ENCODE data around the gene CACNG5.

DNA sequence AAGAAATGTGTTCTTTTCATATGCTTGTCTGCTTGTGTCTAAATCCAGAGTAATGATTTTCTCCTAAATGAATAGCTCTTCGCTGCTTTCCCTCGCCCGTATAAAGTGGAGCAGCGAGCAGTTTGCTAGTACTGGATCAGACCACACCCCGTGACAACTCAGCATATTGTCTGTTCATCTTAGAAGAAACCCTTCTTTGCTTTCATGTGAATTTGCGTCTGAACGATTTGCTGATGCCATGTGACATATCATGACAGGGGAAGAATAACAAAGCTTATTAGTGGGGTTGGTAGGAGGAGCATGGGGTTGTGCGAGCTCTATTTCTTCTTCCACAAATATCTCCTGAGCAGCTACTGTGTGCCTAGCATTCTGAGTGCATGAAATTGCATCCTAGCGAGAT lies 85.5 kb downstream of the CACNG5 start:
- TF ChIP-seq, protein P1, sequence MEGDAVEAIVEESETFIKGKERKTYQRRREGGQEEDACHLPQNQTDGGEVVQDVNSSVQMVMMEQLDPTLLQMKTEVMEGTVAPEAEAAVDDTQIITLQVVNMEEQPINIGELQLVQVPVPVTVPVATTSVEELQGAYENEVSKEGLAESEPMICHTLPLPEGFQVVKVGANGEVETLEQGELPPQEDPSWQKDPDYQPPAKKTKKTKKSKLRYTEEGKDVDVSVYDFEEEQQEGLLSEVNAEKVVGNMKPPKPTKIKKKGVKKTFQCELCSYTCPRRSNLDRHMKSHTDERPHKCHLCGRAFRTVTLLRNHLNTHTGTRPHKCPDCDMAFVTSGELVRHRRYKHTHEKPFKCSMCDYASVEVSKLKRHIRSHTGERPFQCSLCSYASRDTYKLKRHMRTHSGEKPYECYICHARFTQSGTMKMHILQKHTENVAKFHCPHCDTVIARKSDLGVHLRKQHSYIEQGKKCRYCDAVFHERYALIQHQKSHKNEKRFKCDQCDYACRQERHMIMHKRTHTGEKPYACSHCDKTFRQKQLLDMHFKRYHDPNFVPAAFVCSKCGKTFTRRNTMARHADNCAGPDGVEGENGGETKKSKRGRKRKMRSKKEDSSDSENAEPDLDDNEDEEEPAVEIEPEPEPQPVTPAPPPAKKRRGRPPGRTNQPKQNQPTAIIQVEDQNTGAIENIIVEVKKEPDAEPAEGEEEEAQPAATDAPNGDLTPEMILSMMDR (IDR thresholded peaks at IDR 0.05) = no peak
- TF ChIP-seq POLR2A (IDR thresholded peaks at IDR 0.05) = no peak

Data from heart left ventricle (tissue), 13 donors.